ENCODE results near the gene LYL1.

Gene LYL1

DNA sequence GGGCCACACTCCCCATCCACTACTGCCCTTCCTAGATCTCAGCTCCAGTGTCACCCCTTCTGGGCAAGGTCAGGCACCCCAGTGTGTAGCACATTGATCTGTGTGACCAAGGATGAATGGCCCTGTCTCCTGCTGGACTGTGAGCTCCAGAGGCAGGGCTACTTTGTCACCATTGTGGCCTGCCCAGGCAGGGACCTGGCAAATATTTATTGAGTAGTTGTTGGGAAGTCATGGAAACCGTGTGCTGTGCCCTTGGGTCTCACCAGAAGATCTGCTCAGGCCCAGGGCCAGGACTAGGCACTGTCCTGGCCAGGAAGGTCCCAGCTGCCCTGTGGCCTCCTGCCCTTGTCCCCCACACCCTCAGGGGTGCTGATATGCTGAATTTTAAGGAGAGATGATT lies 25.9 kb upstream of the LYL1 start:
- no peak for DNase-seq

DNA sequence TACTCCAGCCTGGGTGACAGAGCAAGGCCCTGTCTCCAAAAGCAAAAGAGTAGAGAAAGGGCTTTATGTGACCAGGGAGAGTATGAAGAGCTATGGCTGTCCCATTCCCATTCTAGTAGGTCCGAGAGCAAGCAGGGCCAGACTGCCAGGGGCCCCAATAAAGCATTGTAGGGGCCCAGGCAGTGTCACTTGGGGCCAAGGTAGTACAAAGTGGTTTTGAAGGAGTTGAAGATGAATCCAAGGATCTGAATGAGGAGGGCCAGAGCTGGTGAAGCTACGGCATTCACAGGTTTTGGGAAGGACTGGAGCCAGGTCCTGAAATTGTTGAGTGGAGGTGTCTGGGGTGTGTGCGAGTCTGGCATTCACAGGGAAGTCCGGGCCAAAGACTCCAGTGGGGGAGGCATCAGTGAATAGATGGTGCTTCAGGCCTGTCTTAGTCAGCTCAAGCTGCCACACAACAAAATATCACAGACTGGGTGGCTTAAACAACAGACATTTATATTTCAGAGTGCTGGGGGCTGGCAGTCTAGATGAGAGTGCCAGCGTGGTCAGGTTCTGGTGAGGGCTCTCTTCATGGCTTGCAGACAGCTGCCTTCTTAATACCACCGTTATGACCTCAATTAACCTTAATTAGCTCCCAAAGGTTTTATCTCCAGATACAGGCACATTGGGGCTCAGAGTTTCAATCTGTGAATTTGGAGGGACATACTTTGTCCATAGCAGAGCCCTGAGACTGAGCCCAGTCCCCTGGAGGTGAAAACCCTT lies 25.3 kb upstream of the LYL1 start:
- DNase-seq, result no peak

DNA sequence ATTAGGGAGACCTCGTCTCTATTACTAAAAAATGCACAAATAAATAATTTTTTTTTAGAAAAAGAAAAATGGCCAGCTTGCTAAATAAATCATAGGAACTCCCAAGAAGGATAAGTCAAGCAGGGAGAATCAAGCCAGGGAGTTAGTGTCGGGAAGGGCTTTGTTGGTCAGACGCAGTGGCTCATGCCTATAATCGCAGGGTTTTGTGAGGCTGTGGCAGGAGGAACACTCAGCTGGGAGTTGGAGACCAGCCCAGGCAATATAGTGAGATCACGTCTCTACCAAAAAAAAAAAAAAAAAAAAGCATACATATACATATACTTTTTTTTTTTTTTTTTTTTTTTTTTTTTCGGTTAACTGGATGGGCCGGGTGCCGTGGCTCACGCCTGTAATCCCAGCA lies 24.4 kb upstream of the LYL1 start:
- DNase-seq, result no peak

DNA sequence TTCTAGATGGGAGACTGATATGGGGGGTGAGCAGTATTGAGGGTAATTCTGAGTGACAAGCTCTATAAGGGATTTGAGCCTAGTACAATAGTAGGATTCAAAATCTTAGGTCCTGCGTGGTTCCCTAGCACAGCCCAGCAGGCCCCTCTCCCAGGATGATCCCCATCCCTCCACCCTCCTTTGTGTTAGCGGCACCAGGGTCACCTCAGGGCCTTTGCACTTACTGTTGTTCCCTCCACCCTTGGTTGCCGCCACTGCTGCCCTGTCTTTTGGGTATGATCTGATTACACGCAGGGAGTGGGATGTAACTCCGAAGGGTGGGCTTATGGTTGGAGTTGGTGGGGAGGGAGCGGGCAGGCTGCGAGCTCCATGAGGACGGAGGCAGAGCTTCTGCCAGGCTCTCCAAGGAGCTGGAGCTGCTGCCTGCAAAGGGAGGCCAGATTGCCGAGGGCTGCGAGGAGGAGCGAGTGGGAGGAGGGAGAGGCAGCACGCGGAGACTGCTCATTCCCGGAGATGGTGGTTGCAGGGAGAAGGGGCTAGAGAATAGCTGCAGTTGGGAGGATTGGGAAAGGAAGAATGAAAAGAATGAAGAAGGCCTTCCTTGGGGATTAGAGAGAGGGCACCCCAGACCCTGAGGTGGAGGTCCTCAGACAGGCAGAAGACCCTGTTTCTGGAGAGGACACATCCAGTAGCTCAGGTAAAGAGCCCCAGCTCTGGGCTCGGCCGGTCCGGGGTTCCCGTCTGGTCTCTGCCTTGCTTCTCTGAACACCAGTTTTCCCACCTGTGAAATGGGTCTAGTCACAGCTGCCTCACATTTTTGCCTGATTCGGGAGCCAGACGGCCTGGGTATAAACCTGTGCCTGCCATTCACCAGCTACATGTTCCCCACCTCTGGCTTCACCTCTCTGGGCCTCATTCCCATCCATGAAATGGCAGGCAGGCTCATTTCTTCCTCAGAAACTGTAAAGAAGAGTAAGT lies 20.6 kb upstream of the LYL1 start:
- no peak for DNase-seq

GRCh38 chr19:13122275-13122878 lies 19.7 kb upstream of the LYL1 start:
- no peak for DNase-seq

DNA sequence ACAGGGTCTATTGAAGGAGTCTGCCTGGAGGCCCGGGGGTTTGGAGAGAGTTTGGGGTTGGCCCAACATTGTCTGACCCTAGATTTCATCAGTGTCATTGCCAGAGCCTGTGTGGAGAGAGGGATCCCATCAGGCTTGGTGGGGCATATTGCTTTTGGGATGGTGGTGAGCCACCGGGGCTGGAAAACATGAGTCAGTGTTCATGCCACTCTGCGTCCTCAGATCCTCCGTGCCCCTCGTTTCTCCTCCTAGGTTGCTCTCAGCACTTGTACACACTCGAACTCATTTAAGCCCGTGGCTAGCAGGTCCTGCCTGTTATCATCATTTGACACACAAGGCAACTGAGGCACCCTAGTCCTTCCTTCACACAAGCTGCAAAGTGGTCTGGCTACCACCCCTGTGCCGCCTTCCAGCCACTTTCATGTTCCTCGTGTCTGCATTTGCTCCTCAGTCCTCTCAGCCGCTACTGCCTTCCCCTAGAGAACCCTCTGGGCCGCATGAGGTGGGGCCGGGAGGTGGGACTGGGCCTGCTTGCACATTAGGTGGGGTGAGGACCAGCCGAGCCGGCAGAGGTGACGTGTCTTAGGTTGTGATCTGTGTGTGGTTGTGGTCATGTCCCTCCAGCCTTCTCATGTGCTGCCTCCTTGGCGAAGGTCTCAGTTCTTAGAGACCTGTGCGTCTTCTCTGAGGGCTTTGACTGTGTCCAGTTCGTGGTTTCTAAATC lies 19.1 kb upstream of the LYL1 start:
- no peak for DNase-seq

GRCh38 chr19:13120817-13121216 lies 18.2 kb upstream of the LYL1 start:
- no peak for DNase-seq

DNA sequence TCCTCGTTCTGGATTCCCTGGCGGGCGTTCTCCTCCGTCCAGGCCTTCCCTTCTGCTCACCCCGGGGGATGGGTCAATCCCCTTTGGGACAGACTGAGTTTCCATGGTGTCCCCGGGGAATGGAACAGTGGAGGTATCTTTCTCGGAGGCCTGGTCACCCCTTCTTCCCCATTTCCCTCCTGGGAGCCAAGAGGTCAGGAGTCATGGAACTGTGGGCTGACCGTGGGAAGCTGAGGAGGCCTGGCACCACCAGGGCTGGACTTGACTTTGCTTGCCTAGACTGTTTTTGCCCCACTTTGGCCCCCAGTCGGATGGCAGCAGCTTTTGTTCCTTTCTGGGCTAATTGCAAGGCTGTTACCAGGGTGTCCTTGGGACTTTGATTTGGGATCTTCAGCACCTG lies 17.4 kb upstream of the LYL1 start:
- no peak for DNase-seq

GRCh38 chr19:13119627-13120026 lies 17.0 kb upstream of the LYL1 start:
- no peak for DNase-seq

GRCh38 chr19:13118424-13119193 lies 16.0 kb upstream of the LYL1 start:
- peak; percentile 67 for DNase-seq

- DNase-seq, result peak; percentile 95
These were observed 15.2 kb upstream of the LYL1 start, which contains the start of gene NACC1 for GRCh38 chr19:13117772-13118423. NACC1 (plus strand) TSS chr19:13118264; CDS start chr19:13135208, 16,944 bp downstream.

GRCh38 chr19:13117176-13117771 lies 14.6 kb upstream of the LYL1 start:
- DNase-seq, result no peak

DNA sequence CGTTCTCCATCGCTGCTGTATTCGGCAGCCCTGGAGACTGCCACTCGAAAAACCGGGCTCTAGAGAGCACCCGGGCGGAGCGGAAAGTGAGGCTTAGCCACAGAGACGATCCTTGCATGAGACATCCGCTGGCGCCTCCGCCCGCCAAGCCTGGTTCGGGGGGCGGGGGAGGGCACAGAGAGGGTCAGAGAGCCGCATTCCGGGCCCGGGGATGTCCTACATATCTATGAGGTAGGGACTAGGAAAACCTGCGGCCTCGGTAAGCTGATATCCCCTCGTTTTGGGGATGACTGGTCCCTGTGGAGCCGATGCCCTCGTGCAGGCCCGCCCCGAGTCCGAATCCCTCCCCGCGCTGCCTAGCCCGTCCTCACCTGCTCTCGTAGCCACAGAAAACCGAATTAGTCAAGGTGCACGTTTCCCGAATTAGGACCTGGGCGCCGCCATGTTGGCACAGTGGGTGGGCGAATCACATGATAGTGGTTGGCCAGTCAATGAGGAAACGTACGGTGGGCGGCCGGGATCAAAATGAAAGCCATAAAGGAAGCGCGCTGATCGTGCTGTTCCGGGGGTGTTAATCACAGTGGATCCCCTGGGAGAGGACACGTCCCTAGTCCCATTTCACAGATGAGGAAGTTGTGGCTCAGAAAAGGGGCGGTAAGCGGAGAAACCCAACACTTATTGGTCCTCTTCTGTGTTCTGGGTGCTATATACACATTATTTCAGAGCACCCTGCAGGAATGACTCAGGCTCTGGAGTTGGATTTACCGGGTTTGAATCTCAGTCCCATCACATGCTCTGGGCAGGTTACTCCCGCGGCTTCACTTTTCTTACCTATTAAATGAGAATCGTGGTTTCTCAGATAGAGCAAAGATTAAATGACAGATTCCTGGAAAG lies 13.9 kb upstream of the LYL1 start, which contains the start of gene TRMT1:
TRMT1 (minus strand) TSS at position 459 of the 894 bp plus-strand sequence; CDS start at position 118, 341 bp downstream.
- peak; percentile 95 for DNase-seq

GRCh38 chr19:13115936-13116281 lies 13.3 kb upstream of the LYL1 start:
- DNase-seq, result no peak

- no peak for DNase-seq
These were observed 9.9 kb upstream of the LYL1 start for GRCh38 chr19:13112555-13112954.

DNA sequence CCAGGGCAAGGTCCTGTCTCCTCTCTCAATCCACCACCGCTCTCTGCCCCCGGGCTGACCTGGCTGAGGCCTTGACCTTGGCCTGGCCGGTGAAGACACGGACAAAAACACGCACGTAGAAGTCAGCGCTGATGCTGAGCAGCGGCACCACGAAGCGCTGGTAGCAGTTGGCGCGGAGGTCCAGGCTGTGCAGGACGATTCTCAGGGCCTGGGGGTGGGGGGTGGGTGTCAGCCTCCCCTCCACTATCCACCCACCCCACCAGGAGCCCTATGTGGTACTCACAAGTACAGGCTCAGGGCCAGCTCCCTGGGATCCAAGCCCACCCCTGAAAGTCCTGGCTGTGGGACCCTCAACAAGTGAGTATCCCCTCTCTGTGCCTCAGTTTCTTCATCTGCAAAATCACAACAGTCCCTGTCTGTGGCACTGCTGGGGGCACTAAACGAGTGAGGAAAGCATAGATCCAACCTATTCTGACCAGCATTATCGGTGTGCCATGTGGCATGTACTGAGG lies 7.5 kb upstream of the LYL1 start:
- no peak for DNase-seq

GRCh38 chr19:13109361-13110098 lies 6.9 kb upstream of the LYL1 start:
- DNase-seq, result no peak

DNA sequence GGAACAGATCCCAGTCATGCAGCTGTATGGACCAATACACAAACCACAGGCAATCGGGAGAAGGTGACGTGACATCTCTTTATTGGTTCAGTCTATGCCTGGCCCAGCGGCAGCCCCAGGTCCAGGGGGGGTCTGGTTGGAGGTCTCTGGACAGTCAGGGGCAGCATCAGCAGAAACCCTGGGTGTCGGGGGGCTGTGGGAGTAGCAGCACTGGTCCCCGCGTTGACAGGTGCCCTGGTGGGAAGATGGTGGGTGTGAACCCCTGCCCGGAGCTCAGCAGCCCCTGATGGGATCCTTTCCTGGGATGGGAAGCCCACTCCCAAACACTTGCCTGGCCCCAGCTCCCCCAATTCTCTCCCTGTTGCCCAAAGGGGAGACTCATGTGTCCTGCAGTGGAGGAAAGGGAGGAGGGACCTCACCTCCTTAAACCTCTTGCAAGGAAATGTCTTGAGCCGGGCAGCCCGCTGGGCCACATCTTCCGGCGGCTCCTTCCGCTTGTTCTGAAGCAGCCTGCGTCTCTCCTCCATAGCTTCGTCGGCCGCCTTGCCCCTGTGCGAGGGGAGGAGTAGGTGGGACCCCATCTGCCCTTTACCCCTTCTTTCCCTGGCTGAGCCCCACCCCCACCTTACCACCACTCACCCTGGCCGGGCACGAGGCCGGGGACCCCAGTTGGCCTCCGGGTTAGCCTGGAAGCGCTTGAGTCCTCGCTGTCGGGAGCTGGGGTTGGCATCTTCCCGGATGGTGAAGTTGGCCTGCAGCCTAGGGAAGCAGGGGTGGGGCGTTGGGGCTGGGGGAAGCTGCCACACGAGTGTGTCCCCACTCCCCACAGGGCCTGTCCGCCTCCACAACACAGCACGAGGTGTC lies 2.4 kb upstream of the LYL1 start:
- DNase-seq, result peak; percentile 44
